Liver (tissue), 9 donors: ENCODE measurements around the gene ARID3C. TPM values are rescaled to one million over a fixed set of nuclear protein-coding genes. Genes with fewer than 3 reads are reported as not detected.
A peak's percentile ranks its signal among the peaks of the same experiment; 100 is the strongest.

ENCODE experiments used
- DNase-seq: peaks from one replicate; pipeline ENCODE4 v3.0.0-alpha.2; 2017; ENCODE audit warnings: low spot score
- H3K27ac ChIP-seq, 2 donors: one replicate each; pipeline ENCODE4 v1.7.0; 2013; ENCODE audit warnings: inconsistent platforms in 2 of 2, low read length in 2 of 2, control low read depth in 1 of 2, low read depth in 1 of 2, mild to moderate bottlenecking in 1 of 2
- H3K27me3 ChIP-seq, 4 donors: one replicate each; pipeline versions ENCODE4 v1.6.1 to v1.7.0; 2013; ENCODE audit warnings: low read length in 3 of 4, inconsistent platforms in 1 of 4, mild to moderate bottlenecking in 1 of 4, moderate library complexity in 1 of 4; ENCODE audit not compliant: control insufficient read depth in 4 of 4, insufficient read depth in 4 of 4
- H3K36me3 ChIP-seq, 4 donors: one replicate each; pipeline versions ENCODE4 v1.6.1 to v1.7.0; 2013; ENCODE audit warnings: low read length in 3 of 4, mild to moderate bottlenecking in 3 of 4, low read depth in 1 of 4, moderate library complexity in 1 of 4; ENCODE audit not compliant: control insufficient read depth in 4 of 4, insufficient read depth in 3 of 4
- H3K4me1 ChIP-seq, 4 donors: one replicate each; pipeline versions ENCODE4 v1.6.1 to v1.7.0; 2013; ENCODE audit warnings: low read length in 3 of 4, mild to moderate bottlenecking in 3 of 4, moderate library complexity in 1 of 4; ENCODE audit not compliant: control insufficient read depth in 4 of 4, insufficient read depth in 4 of 4
- H3K4me3 ChIP-seq, 3 donors: one replicate each; pipeline versions ENCODE4 v1.6.1 to v1.7.0; 2013; ENCODE audit warnings: low read length in 3 of 3, control low read depth in 1 of 3, low read depth in 1 of 3, mild to moderate bottlenecking in 1 of 3
- H3K9ac ChIP-seq, 2 donors: one replicate each; pipeline ENCODE4 v1.7.0; 2013; ENCODE audit warnings: low read length in 2 of 2, mild to moderate bottlenecking in 2 of 2, moderate library complexity in 2 of 2, control low read depth in 1 of 2, low read depth in 1 of 2
- H3K9me3 ChIP-seq, 4 donors: one replicate each; pipeline versions ENCODE4 v1.6.1 to v1.7.0; 2013; ENCODE audit warnings: low read length in 3 of 4; ENCODE audit not compliant: control insufficient read depth in 4 of 4
- ATF3 ChIP-seq: IDR thresholded peaks from 2 replicates; pipeline ENCODE4 v1.6.1; 2016; ENCODE audit warnings: antibody characterized with exemption
- CTCF ChIP-seq: fragments of 150-350 bp; IDR thresholded peaks from 2 replicates; pipeline ENCODE4 v1.5.1; 2017; ENCODE audit warnings: improper control_type of control experiment, low read depth, low read length; ENCODE audit not compliant: missing input control
- EGR1 ChIP-seq, 2 donors: IDR thresholded peaks; 2 replicates each; pipeline ENCODE4 v1.6.1; 2016 to 2018; ENCODE audit warnings: antibody characterized with exemption in 2 of 2, low read depth in 2 of 2
- FOXA1 ChIP-seq: IDR thresholded peaks from 2 replicates; pipeline ENCODE4 v1.6.1; 2016; ENCODE audit warnings: antibody characterized with exemption
- FOXA2 ChIP-seq: IDR thresholded peaks from 2 replicates; pipeline ENCODE4 v1.6.1; 2016; ENCODE audit warnings: antibody characterized with exemption
- GABPA ChIP-seq, 2 donors: IDR thresholded peaks in 1 of 2; conservative IDR thresholded peaks in 1 of 2; 2 replicates each; pipeline ENCODE4 v1.6.1; 2016; ENCODE audit warnings: antibody characterized with exemption in 2 of 2, mild to moderate bottlenecking in 1 of 2, moderate library complexity in 1 of 2
- HNF4A ChIP-seq, 2 donors: conservative IDR thresholded peaks; 2 replicates each; pipeline ENCODE4 v1.6.1; 2016; ENCODE audit warnings: antibody characterized with exemption in 2 of 2, mild to moderate bottlenecking in 2 of 2
- HNF4G ChIP-seq: IDR thresholded peaks from 2 replicates; pipeline ENCODE4 v1.6.1; 2016; ENCODE audit warnings: antibody characterized with exemption
- JUND ChIP-seq, 2 donors: IDR thresholded peaks; 2 replicates each; pipeline ENCODE4 v1.6.1; 2016; ENCODE audit warnings: antibody characterized with exemption in 2 of 2
- MAX ChIP-seq: IDR thresholded peaks from 2 replicates; pipeline ENCODE4 v1.6.1; 2016; ENCODE audit warnings: antibody characterized with exemption
- NR2F2 ChIP-seq: IDR thresholded peaks from 2 replicates; pipeline ENCODE4 v1.6.1; 2016; ENCODE audit warnings: antibody characterized with exemption
- RAD21 ChIP-seq, 2 donors: IDR thresholded peaks; 2 replicates each; pipeline ENCODE4 v1.6.1; 2016; ENCODE audit warnings: antibody characterized with exemption in 2 of 2, mild to moderate bottlenecking in 2 of 2
- REST ChIP-seq: IDR thresholded peaks from 2 replicates; pipeline ENCODE4 v1.6.1; 2016; ENCODE audit warnings: antibody characterized with exemption, mild to moderate bottlenecking
- RXRA ChIP-seq, 2 donors: IDR thresholded peaks; 2 replicates each; pipeline ENCODE4 v1.6.1; 2017 to 2018; ENCODE audit warnings: antibody characterized with exemption in 2 of 2, mild to moderate bottlenecking in 1 of 2
- SP1 ChIP-seq: IDR thresholded peaks from 2 replicates; pipeline ENCODE4 v1.6.1; 2018; ENCODE audit warnings: antibody characterized with exemption, mild to moderate bottlenecking
- TAF1 ChIP-seq: conservative IDR thresholded peaks from 2 replicates; pipeline ENCODE4 v1.6.1; 2016; ENCODE audit warnings: antibody characterized with exemption, mild to moderate bottlenecking
- YY1 ChIP-seq: IDR thresholded peaks from 2 replicates; pipeline ENCODE4 v1.6.1; 2016; ENCODE audit warnings: antibody characterized with exemption, mild to moderate bottlenecking
- ZBTB33 ChIP-seq: IDR thresholded peaks from 2 replicates; pipeline ENCODE4 v1.6.1; 2016; ENCODE audit warnings: antibody characterized with exemption
- WGBS: extraction: QIAGEN DNeasy Blood & Tissue Kit; methylation state at CpG from one replicate; pipeline ENCODE4 v1.1.7; 2013; 5-methylcytosine and 5-hydroxymethylcytosine counted together
- polyA plus RNA-seq, 2 donors: library from polyadenylated mRNA; stranded (reverse) in 1 of 2; unstranded in 1 of 2; fragments of 200-250 nt in 1 of 2; fragments of >200 nt in 1 of 2; fragmentation: Nextera tagmentation in 1 of 2; extraction: Ambion mirVana in 1 of 2; gene quantifications; one replicate each; pipeline versions ENCODE4 v1.2.1 to v1.2.3, GENCODE V29; 2013 to 2015
- total RNA-seq, 2 donors: library from RNA; depleted of rRNA; stranded (reverse); fragments of >200 nt; gene quantifications; one replicate each; pipeline ENCODE4 v1.2.3, GENCODE V29; 2014
- donor health status: healthy.
- donor health status: healthy.
- donor health status: healthy.
- donor health status: healthy.
- donor health status: healthy.

The ARID3C gene
- total and polyA plus RNA-seq, 4 donors: 0.58 to 2.6 (median 1.7) TPM

GRCh38 chr9:34592895-34593601, 35.8 kb downstream of the ARID3C start:
- Histone ChIP-seq H3K9ac (peak overlapping the region in 1 of 2 donors; percentile 19), H3K4me1 (peaks cover 22 to 65% (median 50%) of the 10 kb centered on the region in 4 donors), H3K36me3 (no peaks in the 10 kb centered on the region), H3K9me3 (no peaks in the 10 kb centered on the region), H3K4me3 (no peak overlapping the region), H3K27ac (peak overlapping the region; percentile 39 to 66), H3K27me3 (peaks cover 0 to 2% (median 0%) of the 10 kb centered on the region in 4 donors)
- TF ChIP-seq FOXA2: no peak
- TF ChIP-seq FOXA1: no peak
- peak; percentile 56 to 64 for TF ChIP-seq HNF4A (conservative IDR thresholded peaks at IDR 0.05)
- no peak for TF ChIP-seq MAX
- TF ChIP-seq CTCF: no peak
- no peak for TF ChIP-seq ZBTB33
- TF ChIP-seq REST: no peak
- TF ChIP-seq TAF1: no peak
- no peak for TF ChIP-seq JUND (IDR thresholded peaks at IDR 0.05)
- TF ChIP-seq NR2F2: peak; percentile 76
- TF ChIP-seq HNF4G: no peak
- TF ChIP-seq RXRA (IDR thresholded peaks at IDR 0.05): peak in 1 of 2 donors; percentile 35
- no peak for TF ChIP-seq YY1
- TF ChIP-seq ATF3: no peak
- peak; percentile 36 for TF ChIP-seq SP1
- TF ChIP-seq RAD21 (IDR thresholded peaks at IDR 0.05): no peak
- no peak for TF ChIP-seq EGR1 (IDR thresholded peaks at IDR 0.05; ENCODE audit: low read depth in 2 of 2)
- no peak for TF ChIP-seq GABPA (IDR thresholded peaks at IDR 0.05 in 1 of 2, conservative IDR thresholded peaks at IDR 0.05 in 1 of 2)
- WGBS: 6% methylated on average over 26 of the region's 26 CpGs
- DNase-seq: no peak
